NCI-H2227 treated with DMSO at 0.1 percent for 48 hours (cell line): Measurements from ENCODE around the gene KIF5C.
A peak's percentile ranks its signal among the peaks of the same experiment; 100 is the strongest.

Experiments
- DNase-seq: peaks from one replicate; lab custom pipeline; 2025; lab: John Stamatoyannopoulos, UW

The KIF5C gene

DNA sequence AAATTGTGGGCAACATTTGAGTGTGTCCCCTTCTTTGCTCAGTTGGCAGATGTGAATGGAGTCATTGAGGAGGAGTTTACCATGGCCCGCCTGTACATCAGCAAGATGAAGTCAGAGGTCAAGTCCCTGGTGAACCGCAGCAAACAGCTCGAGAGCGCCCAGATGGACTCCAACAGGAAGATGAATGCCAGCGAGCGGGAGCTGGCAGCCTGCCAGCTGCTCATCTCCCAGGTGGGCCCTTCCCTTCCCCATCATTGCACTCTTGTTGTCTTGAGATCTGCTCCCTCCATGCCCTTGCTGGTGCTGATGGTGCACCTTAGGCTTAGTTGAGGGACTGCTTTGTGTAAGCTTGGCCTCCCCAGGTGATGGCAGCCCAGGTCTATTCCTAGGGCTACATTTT is 115.9 kb downstream of the KIF5C start:
- DNase-seq = peak; percentile 68

GRCh38 chr2:148992448-148992847 is 117.4 kb downstream of the KIF5C start:
- no peak for DNase-seq

DNA sequence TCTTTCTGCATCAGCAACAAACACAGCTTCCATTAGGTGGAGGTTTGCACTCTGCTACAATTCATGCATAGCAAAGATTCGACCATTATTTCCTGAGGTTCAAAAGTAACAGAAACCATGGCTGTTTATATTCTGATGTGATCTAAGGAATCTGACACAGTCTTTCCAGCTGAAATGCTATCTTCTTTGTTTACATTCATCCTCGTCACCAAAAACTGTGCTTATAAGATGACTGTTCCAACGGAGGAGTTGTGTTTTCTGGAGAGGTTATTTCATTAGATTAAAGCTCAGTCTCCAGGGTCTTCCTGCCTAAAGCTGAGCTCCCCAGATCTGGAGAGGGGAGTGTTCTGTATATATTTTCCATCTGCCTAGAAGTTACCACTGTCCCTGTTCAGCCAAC is 118.3 kb downstream of the KIF5C start:
- DNase-seq = no peak

GRCh38 chr2:148994341-148994740 is 119.3 kb downstream of the KIF5C start:
- no peak for DNase-seq

- DNase-seq = no peak
These were observed 121.8 kb downstream of the KIF5C start for GRCh38 chr2:148996805-148997204.

DNA sequence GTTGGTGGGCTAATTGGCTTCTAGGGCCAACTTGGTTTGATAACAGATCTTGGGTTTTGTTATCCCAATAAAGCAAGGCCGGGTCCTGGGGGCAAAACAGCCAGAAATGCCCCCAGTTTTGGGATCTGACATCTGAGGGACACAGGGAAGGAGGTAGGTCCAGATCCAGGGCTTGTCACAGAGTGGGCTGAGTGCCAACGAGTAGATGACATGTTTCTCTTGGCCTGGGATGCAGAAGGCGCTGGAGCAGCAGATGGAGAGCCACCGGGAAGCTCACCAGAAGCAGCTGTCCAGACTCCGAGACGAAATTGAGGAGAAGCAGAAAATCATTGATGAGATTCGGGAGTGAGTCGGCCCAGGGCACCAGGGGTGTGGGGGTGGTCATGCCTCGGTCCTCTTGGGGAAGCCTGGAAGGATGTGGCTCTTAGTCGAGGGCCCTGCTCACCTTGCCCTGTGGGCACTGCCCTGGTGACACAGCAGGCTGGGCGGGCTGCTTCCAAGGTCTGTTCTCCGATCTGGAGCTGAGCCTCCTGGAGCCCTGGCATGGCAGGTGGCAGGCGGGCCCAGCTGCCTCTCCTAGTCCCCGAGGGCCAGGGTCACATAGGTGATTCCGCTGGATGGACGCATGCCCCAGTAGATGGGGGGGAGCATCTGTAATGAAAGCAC is 123.3 kb downstream of the KIF5C start:
- no peak for DNase-seq

DNA sequence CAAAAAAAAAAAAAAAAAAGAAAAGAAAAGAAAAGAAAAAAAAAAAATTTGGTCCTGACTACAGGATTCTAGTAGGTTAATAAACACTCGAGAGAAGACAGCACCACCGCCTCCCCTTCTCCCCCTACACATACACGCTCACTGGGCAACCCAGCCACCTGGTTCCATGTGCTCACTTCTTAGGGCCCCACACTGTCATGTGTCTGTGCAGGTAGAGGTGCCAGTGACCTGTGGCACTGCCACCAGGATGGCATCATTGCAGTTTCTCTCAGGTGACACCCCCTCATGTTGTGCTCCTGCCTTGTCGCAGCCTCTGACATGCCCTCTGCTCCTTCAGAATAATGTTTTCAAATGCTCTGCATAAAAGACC is 123.8 kb downstream of the KIF5C start:
- no peak for DNase-seq

DNA sequence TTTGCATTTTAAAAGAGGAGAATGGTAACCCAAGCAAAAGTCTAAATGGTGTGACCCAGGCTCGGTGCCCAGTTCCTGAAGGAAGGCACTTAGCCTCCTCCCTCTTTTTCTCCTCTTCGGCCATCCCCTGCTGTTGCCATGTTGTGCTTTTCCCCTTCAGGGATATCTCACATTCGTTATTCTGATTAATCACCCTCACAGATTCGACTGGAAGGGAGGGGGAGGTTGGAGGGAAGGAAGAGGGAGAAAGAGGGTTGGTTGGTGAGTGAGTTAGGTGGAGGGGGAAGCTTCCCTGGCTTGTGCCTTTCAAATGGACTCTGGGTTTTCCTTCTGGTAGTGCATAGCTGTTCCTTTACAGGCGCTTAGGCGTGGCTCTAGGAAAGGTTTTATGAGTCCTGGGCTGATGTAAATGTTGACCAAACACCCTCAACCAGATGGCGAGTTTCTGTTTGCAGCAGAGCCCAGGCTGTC is 124.5 kb downstream of the KIF5C start:
- no peak for DNase-seq

DNA sequence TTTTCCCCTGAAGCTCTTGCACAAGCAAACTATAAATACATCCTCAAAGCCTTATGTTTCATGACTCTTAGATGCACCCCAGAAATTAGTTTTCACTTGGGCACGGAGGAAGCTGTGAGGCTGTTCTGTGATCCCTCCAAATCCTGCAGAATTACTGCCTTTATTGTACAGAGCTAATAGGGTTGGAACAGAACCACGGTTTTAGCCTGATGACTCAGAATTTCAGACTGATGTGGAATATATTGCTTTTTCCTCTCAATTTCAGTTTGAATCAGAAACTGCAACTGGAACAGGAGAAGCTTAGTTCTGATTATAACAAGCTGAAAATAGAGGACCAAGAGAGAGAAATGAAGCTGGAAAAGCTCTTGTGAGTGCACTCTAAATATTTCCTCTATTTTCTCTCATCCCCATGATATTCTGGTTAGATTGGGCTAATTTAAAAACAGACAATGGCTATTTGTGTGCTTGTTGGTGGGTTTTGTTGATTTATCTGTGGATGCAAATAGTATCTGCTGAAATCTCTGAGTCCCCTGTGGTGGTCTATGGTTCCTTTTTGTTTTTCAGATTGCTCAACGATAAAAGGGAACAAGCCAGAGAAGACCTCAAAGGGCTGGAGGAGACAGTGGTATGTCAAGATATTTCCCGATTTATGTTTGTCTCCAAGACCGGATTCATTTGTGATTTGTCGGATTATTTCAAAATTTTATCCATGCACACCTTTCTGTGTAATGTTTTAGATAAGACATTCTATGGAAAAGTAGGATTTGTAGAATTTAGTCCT is 125.3 kb downstream of the KIF5C start:
- no peak for DNase-seq

- DNase-seq = no peak
These were observed 126.5 kb downstream of the KIF5C start for GRCh38 chr2:149001496-149001895.

DNA sequence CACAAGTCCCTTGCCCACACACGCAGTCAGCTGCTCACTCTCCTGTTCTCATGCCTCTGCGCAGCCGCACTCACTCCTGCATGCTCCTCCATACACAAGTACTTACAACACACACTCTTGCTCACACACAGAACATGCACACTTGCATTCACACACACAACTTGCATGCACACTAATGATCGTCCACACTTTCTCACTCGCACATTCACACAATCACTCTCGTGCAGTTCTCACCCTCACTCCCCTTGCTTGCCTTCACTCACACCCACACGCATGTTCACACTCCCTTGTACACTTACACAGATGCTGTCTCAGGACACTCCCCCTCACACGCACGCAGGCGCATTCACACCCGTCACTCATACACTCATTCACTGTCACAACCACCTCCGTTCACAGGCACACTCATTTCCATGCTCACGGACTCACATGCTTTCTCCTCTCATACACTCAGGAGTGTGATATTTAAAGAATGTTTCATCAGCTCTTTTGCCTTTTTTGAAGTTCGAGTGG is 127.4 kb downstream of the KIF5C start:
- no peak for DNase-seq

DNA sequence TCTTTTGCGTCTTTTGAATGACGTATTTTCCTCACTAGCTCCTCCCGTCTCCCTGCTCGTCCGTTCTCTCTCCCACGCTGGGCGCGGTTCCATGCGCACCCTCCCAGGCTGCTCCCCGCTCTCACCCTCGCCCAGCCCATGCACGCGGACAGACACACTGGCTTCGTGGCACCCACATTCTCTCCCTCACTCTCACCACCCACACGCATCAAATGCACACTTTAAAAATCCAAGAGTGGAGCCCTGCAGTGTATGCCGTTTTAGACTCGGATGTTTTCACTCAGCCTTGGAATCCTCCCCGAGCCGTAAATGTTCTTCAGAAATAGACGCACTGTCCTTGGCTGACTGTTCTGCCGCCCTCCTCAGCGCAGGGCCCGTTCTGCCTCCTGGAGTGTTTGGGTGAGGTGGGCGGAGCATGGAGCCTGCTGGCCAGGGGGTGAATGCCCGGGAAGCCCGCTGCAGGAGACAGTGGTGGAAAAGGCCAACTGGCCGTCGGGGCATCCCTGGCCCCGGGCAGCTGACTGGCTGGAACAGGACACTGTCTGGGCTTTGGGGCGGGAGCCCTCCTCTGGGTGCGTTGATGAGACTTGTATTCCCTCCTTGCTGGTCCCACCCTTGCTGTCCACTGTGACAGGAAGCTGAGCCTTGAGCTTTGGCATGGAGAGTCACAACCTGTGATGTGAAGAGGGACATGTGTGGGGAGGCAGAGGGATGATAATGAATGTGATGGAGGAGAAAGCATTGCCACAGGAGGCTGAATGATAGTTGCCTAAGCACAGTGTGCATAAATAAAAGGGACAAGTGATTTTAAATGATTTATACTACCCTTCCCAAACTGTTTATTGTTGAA is 128.1 kb downstream of the KIF5C start:
- no peak for DNase-seq

DNA sequence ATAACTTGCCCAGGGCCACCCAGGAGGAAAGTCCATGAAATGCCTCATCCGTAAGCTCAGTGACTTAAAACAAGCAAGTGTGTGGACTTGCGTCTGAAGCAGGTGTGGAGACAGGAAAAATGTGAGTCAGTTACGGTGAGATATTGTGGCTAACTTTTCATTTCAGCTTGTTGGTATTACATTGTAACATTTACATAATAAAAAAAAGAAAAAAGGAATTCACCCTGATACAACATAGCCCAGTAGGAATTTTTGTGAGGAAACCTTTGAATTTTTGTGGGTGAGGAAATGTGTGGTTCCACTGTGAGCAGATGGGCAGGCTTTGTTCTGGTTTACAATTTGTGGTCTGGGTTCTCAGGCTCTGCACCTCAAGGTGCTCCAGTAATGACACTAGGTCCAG is 129.8 kb downstream of the KIF5C start:
- DNase-seq = no peak

GRCh38 chr2:149005471-149006077 is 130.5 kb downstream of the KIF5C start:
- DNase-seq = peak; percentile 51

DNA sequence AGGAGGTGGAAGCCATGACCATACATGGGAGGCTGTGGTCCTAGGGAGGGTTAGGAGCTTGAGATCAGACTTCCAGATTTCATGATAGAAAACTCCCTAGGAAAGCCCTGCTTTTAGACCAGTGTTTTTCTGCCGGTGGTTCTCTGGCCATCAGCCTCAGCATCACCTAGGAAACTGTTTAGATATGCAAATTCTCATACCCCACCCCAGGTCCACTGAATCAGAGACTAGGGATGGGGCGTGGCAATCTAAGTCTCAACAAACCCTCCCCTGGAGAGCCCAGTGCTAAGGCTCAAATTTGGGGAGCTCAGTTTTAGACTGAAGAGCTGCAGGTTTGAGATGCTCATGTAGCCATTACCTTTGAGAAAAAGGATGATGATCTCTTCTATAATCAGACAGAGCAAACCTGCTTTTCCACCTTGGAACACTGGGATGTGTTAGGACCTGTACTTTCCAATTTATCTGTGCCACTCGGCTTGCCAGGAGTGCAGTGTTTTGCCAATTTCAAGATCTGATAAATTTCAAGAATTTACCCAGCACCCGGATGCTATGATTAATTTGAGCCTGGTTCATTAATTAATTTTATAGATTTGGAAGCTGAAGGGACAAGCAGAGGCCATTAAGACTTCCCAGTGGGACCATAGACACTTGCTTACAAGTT is 132.0 kb downstream of the KIF5C start:
- no peak for DNase-seq

DNA sequence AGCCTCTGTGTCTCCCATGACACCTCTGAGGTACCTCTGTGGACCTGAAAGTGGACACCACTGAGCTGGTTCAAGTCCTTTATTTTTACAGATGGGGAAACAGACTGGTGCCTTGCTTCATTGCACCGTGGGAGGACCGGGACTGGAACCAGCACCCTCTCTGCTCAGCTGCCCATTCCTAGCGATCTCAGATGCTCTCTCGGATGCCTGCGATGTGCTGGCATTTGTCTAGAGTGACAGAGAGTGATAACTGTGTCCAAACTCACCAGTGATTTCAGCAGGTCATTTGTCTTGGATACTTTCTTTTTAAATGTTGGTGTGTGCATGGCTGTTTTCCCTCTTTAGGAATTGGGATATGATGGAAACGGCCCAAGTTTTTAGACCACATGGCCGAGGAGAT is 133.4 kb downstream of the KIF5C start:
- DNase-seq = no peak

DNA sequence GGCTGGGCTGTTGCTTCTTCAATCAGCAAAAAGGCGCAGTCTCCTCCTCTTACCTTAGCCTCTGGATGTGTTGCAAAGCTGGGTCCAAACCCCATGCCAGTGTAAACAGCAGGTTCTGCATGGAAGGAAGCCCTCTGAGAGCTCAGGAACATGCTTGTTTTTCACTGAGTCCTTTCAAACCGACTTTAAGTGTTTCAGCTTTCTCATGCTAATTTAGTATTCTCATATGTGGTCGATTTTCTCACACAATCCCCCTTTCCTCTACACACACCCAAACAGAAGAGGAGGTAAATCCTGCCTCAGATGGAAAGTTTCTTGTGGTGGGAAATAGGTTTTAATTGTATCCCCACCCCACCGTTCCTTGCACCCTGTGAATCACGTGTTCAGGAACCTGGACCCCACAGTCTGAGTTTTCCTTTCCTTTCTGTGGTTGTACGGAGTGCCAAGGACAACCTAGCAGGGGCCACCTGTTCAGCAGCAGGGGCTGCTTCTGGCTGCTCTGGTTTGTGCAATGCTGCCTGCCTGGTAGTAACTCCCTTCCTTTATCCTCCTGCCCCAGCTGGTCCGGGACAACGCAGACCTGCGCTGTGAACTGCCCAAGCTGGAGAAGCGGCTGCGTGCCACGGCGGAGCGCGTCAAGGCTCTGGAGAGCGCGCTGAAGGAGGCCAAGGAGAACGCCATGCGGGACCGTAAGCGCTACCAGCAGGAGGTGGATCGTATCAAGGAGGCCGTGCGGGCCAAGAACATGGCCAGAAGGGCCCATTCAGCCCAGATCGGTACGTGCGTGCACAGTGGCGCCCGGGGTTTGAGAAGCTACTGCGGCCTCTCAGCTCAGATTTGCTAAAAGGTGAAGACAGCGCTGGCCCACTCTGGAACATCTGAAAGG is 134.8 kb downstream of the KIF5C start:
- DNase-seq = no peak

DNA sequence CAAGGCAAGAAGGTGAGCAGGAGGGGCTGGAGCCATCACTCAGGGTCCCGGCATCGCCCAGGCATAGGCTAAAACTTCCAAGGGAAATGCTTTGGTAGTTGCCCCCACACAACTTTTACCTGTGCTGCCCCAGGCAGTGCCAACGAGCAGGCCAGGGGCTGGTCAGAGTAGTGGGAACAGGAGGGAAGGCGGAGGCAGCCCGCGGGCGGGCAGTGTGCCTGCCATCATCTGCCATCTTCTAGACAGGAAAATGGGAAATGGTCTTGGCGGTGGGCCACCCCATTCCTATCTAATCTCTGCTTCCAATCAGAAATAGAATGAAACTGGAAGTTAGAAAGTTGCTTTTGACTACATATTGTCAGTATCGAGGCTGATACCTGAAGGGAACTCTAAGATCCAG is 137.5 kb downstream of the KIF5C start:
- no peak for DNase-seq

DNA sequence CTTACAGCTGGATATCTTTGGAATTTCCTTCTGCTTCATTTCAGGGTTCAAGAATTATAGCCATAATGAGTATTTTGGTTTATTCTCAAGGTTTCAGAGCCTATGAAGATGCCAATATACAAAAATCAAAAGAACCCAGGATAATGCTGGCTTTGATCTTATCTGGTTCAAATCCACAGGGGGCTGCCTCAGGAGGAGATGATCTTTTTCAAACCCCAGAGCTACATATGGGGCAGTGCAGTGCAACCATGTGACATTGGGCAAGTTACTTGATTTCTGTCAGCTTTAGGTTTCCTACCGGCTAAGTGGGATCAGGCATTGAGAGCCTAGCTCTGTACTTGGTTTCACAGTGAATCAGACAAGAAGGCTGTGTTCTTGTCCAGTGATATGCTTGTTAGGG is 140.5 kb downstream of the KIF5C start:
- DNase-seq = no peak

DNA sequence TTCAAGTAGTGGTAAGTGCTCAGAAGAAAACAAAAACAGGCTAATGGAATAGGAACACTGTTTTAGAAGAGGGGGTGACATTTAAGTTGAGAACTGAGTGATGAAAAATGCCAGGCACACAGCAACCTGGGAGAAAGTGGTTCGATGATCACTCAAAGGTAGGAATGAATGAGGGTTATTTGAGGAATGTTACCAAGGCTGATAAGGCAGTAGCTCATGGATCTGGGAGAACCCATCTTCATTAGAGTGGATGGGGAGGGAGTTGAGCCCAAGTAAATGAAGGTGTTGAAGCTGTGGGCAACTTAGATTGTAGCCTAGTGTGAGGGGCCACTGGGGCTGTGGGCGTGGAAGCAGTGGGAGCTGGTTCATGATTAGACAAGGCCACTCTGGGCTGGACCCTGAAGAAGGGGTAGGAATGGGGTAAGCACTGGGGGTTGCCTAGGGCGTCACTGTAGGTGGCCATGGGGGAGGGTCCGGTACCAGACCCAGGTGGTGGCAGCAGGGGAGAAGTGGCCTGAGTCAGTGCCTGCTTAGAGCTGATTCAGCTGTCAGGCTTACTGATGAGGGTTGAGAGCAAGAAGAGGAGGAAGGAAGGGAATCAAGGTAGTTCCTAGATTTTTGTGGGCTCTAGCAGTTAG is 141.0 kb downstream of the KIF5C start:
- DNase-seq = no peak
